ENCODE data around the gene ENG.
A peak's percentile ranks its signal among the peaks of the same experiment; 100 is the strongest.
"Not testable (repeated sequence)": the region's sequence is repeated elsewhere in the genome, so short reads cannot be mapped to it uniquely, and the experiment has no call there.

The ENG gene

DNA sequence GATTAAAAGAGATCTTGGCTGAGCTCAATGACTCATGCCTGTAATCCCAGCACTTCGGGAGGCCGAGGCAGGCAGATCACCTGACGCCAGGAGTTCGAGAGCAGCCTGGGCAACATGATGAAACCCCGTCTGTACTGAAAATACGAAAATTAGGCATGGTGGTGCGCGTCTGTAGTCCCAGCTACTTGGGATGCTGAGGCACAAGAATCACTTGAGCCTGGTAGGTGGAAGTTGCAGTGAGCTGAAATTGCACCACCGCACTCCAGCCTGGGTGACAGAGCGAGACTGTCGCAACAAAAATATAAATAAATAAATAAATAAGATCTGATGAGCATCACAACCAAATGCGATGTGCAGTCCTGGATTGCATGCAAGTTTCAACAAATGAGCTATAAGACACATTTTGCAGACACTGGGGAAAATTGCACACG is 8.7 kb upstream of the ENG start:
- no peak for DNase-seq

DNA sequence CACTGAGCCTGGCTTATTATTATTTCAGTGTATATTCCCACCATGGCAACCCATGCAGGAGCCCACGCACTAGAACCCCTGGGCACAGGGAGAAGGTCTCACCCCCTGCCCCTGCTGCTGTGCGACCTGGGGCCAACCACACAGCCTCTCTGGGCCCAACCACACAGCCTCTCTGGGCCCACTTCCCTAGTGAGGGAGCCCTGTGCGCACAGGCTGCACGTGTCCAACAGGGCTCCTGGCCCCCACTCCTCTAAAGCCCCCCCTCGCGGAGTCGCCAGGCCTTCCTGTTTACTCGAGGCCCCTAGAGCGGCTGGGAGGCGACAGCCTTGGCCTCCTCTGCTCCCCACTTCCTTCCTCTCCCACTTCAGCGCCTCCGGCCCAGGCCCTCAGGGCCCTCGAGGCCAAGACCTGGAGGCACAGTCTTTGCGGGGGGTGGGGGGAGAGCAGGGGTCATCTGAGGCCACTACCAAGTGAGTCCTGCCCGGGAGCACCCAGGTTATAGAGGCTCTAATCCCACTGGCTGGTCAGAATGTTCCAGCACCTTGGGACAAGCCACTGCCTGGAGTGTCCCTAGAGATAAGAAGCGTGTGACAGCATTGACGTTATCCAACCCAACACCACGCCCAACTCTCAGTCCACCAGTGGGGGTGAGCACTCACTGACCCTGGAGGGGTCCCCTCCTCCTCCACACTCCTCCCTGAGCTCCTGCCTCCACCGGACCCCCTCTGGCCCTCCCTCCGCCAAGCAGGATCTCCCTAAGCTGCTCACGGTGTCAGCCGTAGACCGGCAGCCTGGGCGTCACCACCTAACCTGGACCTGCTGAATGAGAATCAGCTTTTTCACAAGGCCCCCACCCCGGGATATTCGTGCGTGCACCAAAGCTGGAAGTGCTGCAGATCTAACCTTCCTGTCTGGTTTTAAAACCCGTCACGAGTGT is 7.9 kb upstream of the ENG start:
- DNase-seq: peak in 2 of 5 experiments; percentile 67 to 73

DNA sequence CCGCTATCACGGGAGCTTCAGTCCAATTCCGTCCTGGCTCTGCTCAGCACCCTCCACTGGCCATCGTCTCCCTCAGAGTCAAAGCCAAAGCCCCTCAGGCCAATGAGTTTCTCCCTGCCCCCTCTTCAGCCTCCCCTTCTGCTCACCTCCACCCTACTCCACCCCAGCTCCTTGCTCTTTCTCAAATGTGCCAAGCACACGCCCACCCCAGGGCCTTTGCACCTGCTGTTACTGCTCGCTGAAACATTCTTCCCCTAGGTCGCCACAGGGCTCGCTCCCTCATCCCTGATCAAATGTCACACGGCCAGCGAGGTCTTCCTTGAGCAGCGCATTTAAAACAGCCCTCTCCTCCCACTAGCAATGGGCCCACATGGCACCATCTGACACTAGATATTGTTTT is 6.3 kb upstream of the ENG start:
- DNase-seq: no peak

DNA sequence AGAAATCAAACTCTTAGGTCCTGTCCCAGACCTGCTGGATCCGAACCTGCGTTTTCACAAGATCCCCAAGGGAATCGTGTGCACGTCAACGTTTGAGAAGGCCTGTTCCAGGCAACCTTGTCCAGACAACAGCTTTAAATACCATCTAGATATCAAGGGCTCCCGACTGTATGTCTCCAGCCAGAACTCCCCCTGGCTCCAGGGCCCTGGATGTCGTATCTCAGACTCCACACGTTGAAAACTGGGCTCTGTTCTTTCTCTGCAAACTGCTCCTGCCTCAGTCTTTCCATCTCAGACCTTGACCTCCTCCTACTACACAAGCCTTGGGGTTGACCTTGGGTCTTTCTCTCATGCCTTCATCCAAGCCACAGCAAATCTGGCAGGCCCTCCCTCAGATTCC is 5.8 kb upstream of the ENG start:
- no peak for DNase-seq

DNA sequence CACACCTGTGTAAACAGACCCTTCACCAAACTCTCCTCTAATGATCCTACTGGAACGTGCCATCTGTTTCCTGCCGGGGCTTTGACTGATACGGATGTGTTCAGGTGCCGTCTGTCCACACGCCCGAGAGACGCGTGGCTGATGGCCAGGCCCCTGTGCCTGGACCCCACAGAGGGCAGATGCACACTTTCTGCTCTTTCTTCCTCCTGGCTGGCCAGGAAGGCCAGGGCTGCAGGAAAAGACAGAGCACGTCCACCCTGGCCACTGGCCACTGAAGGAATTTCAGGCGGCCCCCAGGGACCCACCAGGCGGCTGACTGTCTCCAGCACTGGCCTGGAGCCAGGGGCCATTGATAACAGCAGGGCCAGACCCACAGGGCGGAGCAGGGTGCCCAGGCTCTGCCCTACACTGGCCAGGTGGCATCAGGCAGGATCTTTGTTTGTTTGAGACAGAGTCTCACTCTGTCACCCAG is 3.6 kb upstream of the ENG start:
- no peak for DNase-seq

DNA sequence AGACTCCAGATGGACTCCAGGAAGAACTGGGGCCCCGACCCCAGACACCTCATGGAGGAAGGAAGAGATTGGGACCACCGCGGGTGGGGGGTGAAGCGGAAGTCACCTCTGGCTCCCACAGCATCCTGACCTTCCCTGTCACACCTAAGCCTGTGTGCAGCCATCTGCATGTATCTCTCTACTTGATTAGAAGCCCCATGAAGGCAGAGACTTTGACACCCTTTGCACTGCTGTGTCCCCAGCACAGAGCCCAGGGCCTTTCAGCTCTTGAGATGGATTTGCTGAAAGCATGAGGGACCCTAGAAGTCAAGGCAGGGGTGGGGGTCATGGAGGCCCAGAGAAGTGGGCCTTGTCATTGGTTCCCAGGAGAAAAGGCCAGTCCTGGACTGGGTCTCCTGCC is 2.8 kb upstream of the ENG start:
- DNase-seq: no peak

DNA sequence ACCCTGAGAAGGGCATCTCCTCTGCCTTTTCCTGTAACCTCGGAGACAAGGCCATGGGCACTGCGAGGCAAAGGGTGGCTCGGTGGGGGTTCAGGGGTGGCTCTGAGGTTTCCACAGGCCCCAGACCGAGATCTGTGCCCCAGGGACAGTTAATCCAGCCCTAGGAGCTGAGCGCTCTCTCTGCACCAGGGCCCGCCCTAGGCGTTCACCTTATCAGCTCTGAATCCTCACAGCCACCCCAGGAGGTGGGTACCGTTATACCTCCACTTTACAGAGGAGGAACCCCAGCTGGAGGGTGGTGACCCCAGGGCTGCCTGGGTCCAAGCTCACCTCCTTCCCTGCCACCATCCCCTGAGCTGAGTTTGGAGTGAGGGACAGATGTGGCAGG is 2.3 kb upstream of the ENG start:
- DNase-seq: no peak

DNA sequence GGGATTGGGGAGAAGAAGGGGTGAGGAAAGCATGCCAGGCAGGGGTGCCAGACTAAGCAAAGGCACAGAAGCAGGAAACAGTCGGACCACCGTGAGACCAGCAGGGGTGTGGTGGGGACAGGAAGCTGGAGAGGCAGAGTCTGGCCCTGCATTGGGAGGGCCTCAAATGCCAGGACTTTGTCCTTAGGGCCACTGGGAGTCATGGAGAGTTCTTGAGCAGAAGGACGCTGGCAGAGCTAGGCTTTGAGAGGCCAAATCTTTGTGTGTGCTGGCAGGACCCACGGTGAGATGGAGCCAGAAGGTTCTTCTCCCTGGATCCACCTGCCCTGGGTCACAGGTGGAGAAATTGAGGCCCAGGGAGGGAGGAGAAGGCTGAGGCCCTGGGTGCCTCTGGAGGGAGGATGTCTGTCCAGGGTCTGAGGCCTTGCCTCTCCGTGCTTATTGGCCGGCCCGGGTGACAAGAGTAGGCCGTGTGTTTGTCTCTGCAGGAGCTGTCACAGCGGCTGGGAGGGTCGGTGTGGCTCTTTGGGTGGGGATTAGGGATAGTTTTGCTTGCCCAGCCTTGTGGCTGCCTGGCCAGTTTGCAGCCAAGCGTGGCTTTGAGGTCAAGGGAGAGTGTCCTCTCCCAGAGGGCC is 1.8 kb upstream of the ENG start:
- no peak for DNase-seq

DNA sequence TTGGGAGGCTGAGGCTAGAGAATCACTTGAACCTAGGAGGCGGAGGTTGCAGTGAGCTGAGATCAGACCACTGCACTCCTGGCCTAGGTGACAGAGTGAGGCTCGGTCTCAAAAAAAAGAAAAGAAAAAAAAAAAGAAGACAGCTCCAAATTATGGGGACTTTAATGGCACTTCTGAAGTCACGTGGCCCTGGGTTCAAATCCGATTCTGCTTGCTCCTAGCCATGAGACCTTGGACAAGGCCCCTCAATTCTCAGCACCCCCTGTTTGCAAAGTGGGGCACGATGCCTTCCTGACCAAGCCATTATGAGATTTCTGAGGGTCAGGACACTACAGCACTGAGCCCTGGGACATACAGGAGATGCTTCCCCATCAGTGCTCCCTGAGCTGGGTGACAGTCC is 1.1 kb upstream of the ENG start:
- no peak for DNase-seq

DNA sequence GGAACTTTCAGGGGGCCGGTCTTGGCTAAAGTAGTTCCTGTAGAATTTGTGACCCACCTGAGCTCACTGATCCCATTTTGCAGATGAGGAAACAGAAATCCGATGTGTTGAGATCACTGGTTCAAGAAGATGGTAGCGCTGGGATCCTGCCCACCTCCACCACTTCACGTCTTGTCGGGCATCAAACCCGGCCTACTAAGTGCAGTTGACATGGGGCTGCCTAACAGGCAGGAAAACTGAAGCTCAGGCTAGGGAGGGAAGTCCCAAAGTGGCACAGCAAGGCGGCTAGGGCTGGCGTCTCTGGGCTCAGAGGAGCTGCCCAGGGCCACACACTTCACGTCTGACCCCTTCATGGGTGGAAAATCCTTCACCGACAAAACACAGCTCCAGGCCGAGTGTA is 502 bp upstream of the ENG start:
- no peak for DNase-seq

DNA sequence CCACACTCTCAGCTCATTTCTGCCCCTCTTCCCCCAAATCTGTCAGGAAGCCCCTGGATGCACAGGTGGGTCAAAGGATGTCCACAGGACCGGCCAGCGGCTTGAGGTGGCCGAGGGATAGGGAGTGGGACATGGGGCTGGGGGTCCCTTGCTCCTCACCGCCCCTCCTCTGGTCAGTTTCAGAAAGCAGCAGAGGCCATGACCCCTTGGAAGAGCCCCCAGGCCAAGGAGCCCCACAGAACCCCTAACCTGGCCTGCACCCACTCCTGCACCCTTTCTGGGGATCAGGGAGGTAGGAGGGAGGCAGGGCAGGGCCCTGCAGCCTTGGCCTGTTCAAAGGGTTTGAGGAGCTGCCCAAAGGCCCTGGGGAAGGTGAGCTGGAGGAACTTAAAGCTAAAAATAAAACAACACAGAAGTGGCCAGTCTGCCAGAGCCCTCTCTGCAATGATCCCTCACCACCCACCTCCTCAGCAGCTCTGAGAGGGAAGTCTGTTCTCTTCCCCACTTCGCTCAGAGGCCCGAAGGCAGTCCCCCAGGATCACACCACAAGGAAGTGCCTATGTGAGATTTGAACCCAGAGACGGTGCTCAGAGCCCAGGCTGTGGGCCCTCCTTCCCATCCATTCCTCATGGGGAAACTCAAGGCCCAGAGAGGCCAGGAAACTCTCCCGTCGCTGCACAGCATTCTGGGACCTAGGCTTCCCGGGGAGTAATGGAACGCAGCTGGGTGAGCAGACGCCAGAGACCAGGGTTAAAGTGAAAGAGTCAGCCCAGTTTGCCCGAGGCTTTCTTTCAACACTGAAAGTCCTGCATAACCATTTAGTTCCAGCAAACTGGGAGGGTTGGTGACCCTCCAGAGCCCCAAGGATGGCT is 910 bp downstream of the ENG start:
- DNase-seq: no peak

DNA sequence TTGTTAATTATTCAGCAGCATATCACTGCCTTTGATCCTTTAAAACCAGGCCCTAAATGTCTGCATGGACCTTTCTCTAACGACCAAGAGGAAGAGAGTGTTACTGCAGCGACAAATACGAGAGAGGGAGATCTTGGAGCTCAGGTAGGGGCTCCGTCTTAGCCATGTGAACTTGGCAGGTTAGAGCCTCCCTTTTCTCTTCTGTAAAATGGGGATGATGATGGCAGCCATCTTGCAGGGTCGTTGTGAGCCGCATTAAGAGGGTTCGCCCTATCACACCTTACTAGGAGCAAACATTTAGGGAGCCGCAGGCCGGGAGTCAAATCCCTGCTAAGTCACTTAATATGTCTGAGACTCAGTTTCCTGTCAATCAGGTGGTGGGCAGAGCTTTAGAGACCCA is 1.6 kb downstream of the ENG start:
- DNase-seq: no peak

DNA sequence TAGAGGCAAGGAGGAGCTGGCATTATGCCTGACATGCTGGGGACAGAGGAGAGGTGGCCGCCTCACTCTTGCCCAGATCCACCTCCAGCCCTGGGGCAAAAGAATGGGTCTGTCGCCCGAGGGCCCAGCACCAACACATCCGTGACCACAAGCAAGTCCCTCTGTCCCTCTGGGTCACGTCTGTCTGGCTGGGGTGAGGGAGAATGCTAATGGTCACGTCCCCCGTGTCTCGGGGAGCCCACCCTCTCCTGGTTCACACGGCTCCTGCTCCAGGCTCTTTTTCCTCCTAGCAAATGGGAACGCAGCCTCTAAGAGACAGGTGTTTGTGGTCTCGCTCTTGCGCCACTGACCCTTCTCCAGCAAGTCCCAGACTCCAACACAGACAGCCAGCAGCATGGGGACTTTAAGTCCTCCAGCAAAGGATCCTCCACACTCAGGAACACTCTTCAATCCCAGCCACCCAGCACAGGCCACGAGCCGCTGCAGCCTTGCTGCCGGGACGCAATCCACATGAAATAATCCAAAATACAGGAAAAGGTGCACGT is 4.1 kb downstream of the ENG start:
- no peak for DNase-seq

DNA sequence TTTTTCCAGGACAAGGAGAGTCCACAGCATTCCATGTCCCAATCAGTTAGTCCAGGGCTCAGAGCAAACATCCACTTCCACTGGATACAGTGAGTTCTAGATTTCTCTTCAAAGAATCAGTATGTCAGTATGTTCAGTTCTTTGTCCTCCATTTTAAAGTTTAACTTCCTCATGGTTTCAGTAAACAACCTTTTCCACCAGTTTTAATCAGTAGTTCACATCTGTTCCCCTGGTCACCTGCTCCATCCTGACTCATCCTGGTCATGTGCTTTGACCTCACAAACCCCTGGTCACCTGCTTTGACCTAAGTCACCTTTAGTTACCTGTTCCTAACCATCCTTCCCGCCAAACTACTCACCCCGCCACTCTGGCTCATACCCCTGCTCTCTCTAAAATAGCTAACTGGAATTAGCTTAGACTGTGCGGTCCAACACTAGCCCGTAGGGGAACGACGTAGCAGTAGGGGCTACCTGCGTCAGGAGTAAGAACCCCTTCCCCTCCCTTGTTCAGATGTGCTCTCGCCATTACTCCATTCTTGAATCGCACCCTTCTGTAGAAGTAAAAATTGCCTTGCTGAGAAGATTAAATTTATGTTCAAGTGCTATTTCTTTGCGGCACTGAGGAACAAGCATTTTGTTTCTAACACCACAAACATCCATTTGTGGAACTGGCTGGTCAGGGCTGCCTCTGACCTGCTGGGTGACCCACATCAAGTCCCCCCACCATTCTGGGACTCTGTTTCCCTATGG is 5.5 kb downstream of the ENG start:
- DNase-seq: no peak

DNA sequence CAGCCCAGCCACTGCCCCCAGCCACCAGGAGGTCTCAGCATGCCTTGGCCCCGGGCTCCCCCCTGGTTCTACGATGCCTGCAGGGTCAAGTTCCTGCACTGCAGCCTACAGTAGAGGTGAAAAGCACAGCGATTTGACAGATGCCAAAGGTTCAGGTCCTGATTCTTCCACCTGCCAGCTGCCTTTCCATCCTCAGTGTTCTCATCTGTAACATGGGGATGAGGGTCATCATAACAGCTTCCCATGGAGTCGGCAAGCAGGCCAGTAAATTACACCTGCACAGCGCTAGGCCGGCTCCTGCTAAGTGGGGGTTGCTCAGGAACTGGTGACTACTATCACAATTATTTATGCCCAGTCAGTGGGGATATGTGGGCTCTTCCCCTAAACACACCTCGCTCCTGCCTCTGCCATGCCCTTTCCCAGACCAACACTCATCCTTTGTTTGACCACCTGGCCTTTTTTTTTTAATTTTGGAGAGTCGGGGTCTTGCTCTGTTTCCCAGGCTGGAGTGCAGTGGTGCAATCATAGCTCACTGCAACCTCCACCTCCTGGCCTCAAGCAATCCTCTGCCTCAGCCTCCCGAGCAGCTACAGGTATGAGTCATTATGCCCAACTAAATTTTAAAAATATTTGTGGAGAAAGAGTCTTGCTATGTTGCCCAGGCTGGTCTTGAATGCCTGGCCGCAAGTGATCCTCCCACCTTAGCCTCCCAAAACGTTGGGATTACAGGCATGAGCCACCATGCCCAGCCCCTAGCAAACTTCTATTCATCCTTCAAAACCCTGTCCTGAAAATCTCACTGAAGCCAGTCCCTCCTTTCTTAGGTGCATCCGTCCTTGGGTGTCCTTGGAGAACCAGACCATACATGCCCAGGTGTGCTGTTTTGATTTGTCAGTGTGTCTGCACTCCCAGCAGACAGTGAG is 6.4 kb downstream of the ENG start:
- DNase-seq: no peak

DNA sequence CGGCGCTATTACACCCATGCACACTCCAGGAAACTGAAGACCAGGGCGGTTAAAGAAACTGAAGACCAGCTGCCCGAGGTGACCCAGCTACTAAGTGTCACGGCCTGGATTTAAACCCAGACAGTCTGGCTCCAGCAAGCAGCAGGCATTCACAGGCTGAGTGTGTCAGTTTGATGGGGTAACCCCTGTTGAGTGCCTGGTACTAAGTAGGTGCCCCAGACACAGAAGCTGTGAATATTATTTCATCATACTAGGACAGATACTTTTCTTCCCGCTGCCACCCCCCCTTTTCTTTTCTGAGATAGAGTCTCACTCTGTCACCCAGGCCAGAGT is 7.3 kb downstream of the ENG start:
- DNase-seq: no peak

DNA sequence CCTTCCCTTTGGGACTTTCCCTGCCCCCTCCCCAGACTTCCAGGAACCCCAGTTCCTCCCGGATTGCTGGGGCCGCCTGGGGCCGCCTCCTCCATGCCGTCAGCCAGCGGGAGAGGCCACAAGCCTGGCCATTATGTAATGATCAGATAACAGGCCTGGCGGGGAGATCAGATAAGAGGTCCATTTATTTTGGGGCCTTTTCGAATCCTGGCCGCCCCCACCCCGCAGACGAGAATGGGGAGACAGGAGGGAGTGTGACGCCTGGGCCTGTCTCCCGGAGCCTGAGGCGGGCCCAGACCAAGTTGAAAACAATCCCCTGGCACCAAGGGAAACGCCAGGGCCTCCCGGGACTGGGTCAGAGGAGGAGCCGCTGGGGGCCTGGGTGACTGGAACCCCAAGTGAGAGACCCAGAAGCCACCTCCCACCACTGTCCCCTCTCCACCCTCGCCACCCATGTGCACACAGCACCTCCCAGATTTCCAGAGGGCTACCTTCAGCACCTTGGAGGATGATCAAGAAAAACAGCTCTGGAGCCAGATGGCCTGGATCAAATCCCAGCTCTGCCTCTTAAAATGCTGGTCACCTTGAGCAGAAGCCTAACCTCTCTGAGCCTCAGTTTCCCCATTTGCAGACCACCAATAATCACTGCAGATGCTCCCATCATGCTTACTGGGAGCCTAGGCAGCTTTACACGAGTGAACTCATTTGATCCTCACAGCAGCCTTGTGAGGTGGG is 7.8 kb downstream of the ENG start:
- no peak for DNase-seq

DNA sequence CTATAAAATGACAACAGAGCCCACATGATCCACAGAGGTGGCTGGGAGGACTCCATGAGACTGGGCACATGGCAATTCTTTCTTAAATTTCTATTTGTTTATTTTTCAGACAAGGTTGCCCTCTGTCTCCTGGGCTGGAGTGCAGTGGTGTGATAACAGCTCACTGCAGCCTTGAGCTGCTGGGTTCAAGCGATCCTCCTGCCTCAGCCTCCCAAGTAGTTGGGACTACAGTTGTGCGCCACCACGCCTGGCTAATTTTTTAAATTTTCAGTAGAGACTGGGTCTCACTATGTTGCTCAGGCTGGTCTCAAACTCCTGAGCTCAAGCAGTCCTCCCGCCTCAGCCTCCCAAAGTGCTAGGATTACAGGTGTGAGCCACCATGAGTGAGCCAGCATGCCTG is 8.8 kb downstream of the ENG start:
- not testable (repeated sequence) for DNase-seq

DNA sequence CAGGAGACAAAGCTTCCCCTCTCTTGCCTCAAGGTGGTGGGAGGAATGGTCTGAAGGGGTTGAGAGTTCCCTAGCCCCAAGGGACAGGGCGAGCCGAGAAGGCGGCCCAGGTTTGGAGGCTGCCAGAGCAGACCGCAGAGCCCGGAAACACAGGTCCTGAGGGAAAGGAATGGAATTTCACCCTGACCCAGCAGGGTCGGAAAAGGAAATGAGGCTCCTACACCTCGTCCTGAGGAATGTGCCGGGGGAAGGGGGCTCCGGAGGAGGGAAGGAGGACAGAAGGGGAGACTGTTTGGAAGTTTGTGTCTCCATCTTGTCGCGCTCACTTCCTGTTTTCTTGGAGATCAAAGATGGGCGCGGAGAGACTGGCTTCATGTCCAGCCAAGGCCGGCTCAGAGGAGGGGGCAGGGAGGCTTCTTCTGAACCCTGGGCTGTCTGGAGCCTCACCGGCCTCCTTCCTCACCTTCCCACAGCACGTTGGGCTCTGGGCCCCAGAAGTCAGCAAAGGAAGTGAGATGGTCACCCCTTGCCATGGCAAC is 9.6 kb downstream of the ENG start:
- DNase-seq: no peak
